ENCODE results near the gene AMIGO3. TPM values are rescaled to one million over a fixed set of nuclear protein-coding genes. Genes with fewer than 3 reads are reported as not detected.
A peak's percentile ranks its signal among the peaks of the same experiment; 100 is the strongest.

The AMIGO3 gene
- total and polyA plus RNA-seq, 2 of the 8 experiments (the other 6 are each of a cell fraction or from before 2014, with no cell fraction given), result 1.6 to 8.8 TPM

GRCh38 chr3:49689046-49689907 is 30.2 kb downstream of the AMIGO3 start, which contains the start of the genes MST1 and RNF123 (continued):
- TF ChIP-seq TEAD4 (IDR thresholded peaks at IDR 0.05; ENCODE audit: low read depth, low read length) (peak; percentile 12; the same call in 1 of the 2 replicates), SP4 (IDR thresholded peaks at IDR 0.05; ENCODE audit: low read length) (no peak), POLR2AphosphoS5 (IDR thresholded peaks at IDR 0.05; ENCODE audit: low read depth, low read length) (peak; percentile 56; the same call in 1 of the 2 replicates), ZNF274 (IDR thresholded peaks at IDR 0.05; ENCODE audit: borderline replicate concordance, extremely low read depth, low read length) (no peak), RFX5 (IDR thresholded peaks at IDR 0.05; ENCODE audit: borderline replicate concordance, low read depth, low read length) (no peak), TAF7 (optimal IDR thresholded peaks at IDR 0.05; ENCODE audit: borderline replicate concordance, low read depth, low read length) (no peak), EGR1 (IDR thresholded peaks at IDR 0.05; ENCODE audit: borderline replicate concordance, low read depth, low read length) (peak; percentile 34; the same call in 1 of the 2 replicates), GABPA (IDR thresholded peaks at IDR 0.05; ENCODE audit: borderline replicate concordance, insufficient read depth, low read length) (peak; percentile 94), EP300 (IDR thresholded peaks at IDR 0.05; ENCODE audit: borderline replicate concordance in 1 of 2, low read depth in 2 of 2, low read length in 2 of 2) (0 out of 3 replicates have a peak, but pooled peaks of 1 of the 2 experiments have one; percentile 8), BCL11A (IDR thresholded peaks at IDR 0.05; ENCODE audit: low read depth in 2 of 2, low read length in 2 of 2) (no peak), TBP (IDR thresholded peaks at IDR 0.05; ENCODE audit: low read depth, low read length) (peak; percentile 81), BRCA1 (IDR thresholded peaks at IDR 0.05; ENCODE audit: low read depth, low read length) (no peak), CREB1 (IDR thresholded peaks at IDR 0.05) (peak; percentile 80), PHF8 (conservative IDR thresholded peaks at IDR 0.05; ENCODE audit: low read depth, low read length) (peak; percentile 71), SIX5 (IDR thresholded peaks at IDR 0.05; ENCODE audit: low read depth, low read length) (no peak), RBBP5 (IDR thresholded peaks at IDR 0.05; ENCODE audit: borderline replicate concordance, low read depth, low read length) (peak; percentile 47; the same call in 1 of the 2 replicates), CBX8 (IDR thresholded peaks at IDR 0.05; ENCODE audit: borderline replicate concordance, low read depth, low read length) (no peak), JUN (IDR thresholded peaks at IDR 0.05; ENCODE audit: low read depth, low read length) (no peak), KDM5A (IDR thresholded peaks at IDR 0.05; ENCODE audit: low read length) (peak; percentile 79), GTF2F1 (IDR thresholded peaks at IDR 0.05; ENCODE audit: borderline replicate concordance, low read depth, low read length) (no peak), HDAC6 (IDR thresholded peaks at IDR 0.05; ENCODE audit: low read depth, low read length) (no peak), EZH2 (IDR thresholded peaks at IDR 0.05; ENCODE audit: low read depth, low read length, severe bottlenecking) (no peak), SIRT6 (IDR thresholded peaks at IDR 0.05; ENCODE audit: low read length) (no peak), RNF2 (IDR thresholded peaks at IDR 0.05; ENCODE audit: borderline replicate concordance, low read depth, low read length, missing control alignments, poor library complexity, severe bottlenecking) (no peak)
